HT-29 (cell line): ENCODE measurements around the gene LASP1. TPM values are rescaled to one million over a fixed set of nuclear protein-coding genes. Genes with fewer than 3 reads are reported as not detected.
"Not testable (repeated sequence)": the region's sequence is repeated elsewhere in the genome, so short reads cannot be mapped to it uniquely, and the experiment has no call there.

Experiments
- DNase-seq: peaks from one replicate; pipeline ENCODE4 v3.0.0-alpha.2; 2015; ENCODE audit warnings: low spot score
- total RNA-seq: library from RNA; depleted of rRNA; stranded (reverse); fragments of >200 nt; shearing (Covaris generic); gene quantifications from 2 replicates; pipeline ENCODE4 v1.2.3, GENCODE V29; 2014

Gene LASP1
- total RNA-seq, 1 experiment from 2014 or later, result 279 TPM

DNA sequence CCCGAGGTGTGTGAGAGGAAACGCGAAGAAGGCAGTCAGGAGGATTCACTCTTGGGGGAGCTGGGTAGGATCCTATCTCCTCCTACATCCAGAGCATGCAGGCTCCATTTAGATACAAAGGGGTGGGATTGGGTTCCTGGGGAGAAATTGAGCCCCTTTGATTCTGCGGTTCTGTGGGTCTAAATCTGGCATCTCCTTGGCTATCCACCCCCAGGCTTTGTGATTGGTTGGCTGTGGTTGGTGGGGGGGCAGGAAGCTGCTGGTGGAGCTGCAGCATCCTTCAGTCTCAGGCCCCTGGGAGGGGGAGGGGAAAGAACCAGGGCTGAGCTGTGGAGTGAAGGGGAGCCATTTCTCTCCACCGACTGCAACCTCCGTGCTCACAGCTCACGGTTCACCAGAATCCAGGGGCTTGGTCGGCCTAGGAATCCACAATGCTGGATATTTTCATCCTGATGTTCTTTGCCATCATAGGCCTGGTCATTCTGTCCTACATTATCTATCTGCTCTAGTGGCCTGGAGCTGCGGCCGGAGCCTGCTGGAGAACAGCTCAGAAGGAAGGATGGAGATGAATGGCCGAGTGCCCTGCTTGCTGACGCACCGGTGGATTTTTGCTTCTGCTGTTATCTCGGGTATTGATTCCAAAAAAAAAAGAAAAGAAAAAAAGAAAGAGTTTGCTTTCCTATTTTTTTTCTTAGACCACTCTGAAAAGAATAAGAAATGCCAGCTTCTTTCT lies 55.6 kb downstream of the LASP1 start, which contains the start of gene LASP1NB:
Gene LASP1NB, plus strand, starts transcription at position 352 of the 733 bp plus-strand sequence.
- no peak for DNase-seq

DNA sequence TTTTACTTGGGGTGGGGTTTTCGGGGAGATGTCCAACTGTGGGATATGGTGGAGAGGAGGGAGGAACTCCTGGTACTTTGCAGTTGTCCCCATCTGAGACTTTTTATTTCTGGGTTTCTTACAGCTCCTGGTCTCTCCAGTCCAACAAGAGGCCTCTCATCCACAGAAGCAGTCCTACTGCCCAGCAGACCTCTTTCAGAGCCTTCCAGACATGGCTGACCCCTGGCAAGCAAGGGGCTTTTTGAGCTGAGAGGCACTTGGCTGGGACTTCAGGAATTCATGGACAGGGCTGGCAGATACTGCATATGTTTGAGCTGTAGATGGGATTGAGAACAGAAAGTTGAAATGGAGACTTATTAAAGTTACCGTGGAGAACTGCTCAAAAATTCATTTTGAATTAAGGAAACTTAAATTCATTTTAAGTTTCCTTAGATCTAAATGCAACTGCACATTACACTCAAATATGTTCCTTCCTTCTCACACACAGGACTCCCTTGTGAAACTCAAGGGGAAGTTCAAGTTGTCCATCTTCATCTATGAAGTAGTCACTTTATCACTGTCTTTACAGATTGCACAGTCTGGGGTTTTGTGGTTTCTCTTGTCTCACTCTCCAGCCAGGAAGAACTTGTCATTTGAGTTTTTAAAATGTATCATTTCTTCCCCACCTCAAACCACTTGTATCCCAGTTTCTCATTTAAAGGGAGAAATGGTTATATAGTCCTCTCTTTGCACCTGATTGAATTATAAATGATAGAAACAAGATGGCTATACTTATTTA lies 56.6 kb downstream of the LASP1 start:
- no peak for DNase-seq

DNA sequence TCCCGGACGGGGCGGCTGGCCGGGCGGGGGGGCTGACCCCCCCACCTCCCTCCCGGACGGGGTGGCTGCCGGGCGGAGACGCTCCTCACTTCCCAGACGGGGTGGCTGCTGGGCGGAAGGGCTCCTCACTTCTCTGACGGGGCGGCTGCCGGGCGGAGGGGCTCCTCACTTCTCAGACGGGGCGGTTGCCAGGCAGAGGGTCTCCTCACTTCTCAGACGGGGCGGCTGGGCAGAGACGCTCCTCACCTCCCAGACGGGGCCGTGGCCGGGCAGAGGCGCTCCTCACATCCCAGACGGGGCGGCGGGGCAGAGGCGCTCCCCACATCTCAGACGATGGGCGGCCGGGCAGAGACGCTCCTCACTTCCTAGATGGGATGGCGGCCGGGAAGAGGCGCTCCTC lies 60.9 kb downstream of the LASP1 start:
- DNase-seq, result not testable (repeated sequence)

DNA sequence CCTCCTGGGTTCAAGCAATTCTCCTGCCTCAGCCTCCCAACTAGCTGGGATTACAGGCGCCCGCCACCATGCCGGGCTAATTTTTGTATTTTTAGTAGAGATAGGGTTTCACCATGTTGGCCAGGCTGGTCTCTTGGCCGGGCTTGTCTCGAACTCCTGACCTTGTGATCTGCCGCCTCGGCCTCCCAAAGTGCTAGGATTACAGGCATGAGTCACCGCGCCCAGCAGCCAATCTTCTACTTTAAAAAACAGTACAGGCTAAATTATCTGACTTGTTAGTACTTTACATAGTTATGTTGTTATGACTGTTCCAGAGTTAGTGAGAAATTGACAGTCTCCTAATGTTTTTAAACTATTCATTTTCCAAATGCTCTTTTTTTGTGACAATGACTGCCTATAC lies 64.1 kb downstream of the LASP1 start:
- DNase-seq, result not testable (repeated sequence)

DNA sequence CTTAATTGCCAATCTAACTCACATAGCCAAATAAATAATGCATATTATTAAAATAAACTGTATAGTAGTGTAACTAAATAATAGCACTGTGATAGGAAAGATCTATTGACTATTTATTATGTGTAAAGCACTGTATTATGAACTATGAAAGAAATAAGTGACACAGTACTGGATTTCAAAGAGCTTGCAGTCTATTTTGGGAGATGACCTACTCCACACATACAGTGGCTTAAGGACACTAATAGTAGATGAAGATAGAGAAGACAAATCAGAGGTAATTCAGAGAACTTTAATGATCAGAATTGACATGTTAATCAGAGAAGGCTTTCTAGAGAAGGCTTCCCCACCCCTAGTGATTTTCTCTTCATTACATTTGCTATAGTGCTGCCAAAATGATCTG lies 70.1 kb downstream of the LASP1 start:
- DNase-seq, result no peak

DNA sequence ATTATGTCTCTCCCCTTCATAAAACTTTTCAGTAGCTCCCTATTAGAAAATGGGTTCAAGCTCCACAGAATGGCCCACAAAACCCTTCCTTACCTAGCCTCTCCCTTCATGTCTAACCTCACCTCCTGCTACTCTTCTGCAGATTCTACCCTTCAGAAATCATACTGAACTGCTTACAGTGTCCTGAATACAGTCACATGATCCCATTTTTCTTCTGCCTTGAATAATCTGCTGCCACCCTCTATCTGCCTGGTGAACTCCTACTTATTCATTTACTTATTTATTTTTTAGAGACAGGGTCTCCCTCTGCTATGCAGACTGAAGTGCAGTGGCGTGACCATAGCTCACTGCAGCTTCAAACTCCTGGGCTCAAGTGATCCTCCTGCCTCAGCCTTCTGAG lies 70.5 kb downstream of the LASP1 start:
- DNase-seq, result no peak

DNA sequence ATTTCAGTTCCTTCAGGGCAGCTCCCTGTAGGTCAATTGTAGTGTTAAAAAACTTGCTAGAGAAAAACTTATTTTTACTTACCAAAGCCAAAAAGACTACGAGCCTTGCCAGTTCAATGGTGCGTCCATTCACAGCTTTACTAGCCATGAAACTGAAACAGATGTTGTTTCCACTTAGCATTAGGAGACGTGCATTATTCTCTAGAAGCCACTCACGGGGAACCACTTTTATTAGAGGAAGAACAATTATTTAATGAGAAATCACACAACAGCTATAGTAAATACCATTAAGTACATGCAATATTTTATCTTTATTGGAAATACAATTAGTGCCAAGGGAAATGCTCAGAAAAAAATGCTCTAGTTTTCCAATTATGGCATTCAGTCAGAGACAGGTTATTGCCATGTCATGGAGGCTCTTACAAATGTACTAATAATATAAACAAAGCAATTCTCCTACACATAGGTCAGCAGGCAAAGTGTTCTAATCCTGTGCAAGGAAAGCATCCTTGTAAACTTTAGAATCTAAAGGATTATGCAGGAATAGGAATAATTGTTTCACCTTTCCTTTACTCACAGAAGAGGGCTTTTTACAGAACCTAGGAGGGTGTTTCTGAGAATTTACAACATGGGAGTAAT lies 73.0 kb downstream of the LASP1 start:
- no peak for DNase-seq

DNA sequence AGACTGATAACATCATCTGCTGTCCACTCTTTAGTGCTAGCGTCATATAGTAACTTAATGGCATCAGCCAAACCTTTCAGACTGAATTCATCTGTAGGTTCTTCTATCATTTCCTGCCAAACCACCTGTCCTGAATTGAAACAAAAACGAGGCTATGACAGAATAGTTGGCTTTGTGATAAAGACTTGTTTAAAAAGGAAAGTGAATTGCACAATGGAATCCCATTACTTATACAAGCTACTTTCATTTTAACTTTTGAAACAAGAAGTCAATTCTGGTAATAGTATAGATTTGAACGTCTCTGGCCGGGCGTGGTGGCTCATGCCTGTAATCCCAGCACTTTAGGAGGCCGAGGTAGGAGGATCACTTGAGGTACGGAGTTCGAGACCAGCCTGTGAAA lies 73.7 kb downstream of the LASP1 start:
- no peak for DNase-seq

DNA sequence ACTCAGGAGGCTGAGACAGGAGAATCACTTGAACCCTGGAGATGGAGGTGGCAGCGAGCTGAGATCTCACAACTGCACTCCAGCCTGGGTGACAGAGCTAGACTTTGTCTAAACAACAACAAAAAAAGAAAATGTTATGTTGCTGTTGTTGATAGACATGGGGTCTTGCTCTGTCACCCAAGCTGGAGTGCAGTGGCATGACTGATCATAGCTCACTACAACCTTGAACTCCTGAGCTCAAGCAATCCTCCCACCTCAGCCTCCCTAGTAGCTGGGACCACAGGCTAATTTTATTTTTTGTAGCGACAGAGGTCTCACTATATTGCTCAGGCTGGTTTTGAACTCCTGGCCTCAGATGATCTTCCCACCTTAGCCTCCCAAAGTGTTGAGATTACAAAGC lies 77.3 kb downstream of the LASP1 start:
- DNase-seq, result no peak

DNA sequence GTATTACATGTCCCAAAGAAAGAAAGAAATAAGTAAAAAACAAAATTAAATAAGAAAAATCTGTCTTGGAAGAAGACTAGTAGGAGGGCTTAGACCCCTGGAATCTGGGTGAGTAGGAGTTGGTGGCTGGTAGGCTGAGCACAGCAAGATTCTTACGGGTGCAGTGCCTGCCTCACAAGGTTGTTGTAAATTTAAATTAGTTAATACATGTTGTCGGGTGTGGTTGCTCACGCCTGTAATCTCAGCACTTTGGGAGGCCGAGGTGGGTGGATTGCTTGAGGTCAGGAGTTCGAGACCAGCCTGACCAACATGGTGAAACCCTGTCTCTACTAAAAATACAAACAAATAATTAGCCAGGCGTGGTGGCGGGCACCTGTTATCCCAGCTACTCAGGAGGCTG lies 83.9 kb downstream of the LASP1 start:
- not testable (repeated sequence) for DNase-seq

DNA sequence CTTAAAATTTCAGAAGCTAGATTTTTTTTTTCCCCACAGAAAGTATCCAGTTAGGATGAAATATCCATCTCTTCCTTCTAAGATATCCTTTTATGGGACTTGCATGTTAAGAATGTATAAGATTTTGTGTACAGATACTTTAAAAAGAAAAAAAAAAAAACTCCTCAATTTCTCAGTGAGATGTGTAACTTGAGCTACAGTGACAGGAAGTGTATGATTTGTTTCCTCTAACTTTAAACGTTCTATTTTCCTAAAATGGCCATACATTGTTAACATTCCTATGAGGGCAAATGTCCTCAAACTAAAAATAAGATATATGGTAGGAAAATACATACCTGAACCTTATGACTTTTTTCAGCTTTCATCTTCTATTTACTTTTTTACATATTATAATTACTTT lies 88.5 kb downstream of the LASP1 start:
- no peak for DNase-seq

DNA sequence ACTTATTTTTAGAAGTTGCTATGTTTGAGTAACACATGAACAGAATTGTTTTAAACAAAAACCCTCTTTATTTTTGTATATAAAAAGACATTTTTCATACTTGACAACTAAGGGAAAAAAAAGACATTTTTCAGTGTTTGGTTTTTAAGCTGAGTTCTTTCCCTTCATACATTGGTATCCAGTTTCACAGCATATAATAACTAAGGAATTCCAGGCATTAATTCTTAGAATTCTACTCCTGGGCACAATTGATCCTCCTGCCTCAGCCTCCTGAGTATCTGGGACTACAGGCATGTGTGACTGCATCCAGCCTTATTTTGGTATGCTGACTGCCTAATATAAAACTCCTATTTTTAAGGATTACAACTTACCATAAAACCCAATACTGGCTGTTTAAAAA lies 88.9 kb downstream of the LASP1 start:
- no peak for DNase-seq

DNA sequence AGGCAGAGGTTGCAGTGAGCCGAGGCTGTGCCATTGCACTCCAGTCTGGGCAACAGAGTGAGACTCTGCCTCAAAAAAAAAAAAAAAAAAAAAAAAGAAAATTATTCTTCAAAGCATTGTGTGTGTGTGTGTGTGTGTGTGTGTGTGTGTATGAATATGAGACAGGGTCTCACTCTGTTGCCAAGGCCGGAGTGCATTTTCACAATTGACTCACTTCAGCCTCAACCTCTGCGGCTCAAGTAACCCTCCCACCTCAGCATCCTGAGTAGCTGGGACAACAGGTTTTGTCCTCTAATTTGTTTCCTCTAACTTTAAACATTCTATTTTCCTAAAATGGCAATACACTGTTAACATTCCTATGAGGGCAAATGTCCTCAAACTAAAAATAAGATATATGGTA lies 89.7 kb downstream of the LASP1 start:
- no peak for DNase-seq

DNA sequence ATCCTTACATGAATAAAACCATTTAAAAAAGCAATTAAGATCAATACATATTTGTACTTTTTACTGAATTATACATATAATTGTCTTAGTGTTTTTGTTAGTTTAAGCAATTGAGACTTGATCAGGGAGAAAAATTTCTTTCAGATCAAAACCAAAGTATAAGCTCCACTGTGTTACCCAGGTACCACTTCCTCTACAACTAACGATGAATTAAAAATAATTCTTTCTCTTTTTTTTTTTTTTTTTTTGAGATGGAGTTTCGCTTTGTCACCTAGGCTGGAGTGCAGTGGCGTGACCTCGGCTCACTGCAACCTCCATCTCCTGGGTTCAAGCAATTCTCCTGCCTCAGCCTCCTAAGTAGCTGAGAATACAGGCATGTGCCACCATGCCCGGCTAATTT lies 90.5 kb downstream of the LASP1 start:
- no peak for DNase-seq

DNA sequence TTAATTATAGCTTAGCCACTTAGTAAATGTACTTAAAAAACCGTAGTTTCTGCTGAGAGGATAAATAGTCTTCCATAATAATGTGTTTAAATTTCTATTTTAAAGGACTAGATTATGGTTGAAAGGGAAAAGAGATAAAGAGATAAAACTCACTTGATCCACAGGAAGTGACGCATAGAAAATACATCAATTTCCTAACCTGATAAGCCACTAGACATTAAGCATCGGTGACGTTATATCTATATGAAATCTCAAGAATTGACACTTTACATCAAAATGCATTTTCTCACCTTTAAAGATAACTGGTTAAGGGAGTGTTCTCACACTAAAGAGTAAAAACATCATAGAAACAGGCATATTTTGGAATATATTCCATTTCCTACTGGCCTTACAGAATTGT lies 91.6 kb downstream of the LASP1 start:
- no peak for DNase-seq

DNA sequence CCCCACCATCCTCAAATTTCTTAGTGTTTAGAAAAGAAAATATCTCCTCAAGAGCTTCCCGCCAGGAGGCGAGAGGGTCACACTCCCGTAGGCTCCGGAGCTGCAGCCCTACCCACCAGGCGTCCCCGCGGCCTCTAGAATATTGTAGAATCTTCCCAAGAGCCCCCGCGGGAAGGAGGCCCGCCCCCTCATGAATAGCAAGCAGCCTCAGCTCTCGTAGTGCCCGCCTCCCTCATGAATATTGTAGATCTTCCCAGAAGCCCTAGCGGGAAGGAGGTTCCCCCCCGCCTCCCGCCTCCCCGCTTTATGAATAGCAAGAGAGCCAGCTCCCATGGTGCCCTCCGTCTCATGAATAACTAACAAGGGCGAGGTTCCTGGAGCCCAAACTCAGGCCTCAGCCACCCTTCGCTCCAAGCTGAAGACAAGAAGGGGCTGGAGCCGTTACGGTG lies 97.5 kb downstream of the LASP1 start, which contains the start of gene FBXO47:
Gene FBXO47, minus strand, starts transcription at position 114 of the 449 bp plus-strand sequence. CDS start 4,378 bp downstream, outside the sequence.
- DNase-seq, result peak; percentile 99

DNA sequence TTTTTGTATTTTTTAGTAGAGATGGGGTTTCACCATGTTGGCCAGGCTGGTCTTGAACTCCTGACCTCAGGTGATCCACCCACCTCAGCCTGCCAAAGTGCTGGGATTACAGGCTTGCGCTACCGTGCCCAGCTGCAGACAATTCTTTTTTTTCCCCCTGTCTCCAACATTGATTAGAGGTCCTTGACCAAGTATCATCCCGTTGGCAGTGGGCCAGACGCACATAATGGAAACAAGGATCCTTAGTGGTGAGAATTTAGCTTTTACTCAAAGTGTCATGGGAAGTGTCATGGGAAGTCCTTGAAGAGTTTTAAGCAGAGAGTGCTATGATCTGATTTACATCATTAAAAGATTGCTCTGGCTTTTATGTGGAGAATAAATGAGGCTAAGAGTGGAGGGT lies 99.4 kb downstream of the LASP1 start:
- DNase-seq, result no peak

DNA sequence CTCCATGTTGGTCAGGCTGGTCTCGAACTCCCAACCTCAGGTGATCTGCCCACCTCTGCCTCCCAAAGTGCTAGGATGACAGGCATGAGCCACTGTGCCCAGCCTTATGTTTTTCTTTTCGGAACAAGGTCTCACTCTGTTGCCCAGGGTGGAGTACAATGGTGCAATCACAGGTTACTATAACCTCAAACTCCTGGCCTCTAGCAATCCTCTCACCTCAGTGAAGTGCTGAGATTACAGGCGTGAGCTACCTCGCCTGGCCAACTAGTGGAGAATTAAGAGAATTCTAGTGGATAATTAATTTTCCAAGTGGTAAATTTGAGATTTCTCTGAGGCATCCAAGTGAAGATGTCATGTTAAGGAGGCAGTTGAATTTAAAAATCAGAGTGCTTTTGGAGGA lies 100.3 kb downstream of the LASP1 start:
- peak; percentile 39 for DNase-seq

DNA sequence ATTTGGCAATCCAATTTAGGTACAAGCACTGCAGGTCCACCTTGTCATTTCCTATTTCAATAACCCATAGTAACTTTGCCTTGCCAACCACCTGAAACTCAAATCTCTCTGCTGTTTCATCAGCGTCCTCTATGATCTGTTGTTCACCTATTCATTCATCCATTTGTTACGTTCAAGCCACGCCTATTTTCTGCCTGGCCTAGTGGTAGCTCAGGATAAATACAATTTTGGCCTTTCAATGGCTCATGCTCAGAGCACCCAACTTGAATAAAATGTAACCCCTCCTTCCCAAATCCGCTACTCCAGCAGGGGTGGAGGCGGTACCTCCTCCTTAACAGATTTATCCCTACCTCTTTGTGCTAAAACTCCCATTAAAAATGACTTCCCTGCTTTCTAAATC lies 100.9 kb downstream of the LASP1 start:
- DNase-seq, result no peak
